AG09309 (cell line): ENCODE results near the gene FAM181A.

Experiments used
- DNase-seq: peaks from one replicate; pipeline ENCODE4 v3.0.0-alpha.2; 2010; ENCODE audit warnings: low read depth
- H3K4me3 ChIP-seq: 2 replicates; pipeline ENCODE4 v1.5.1; 2011; ENCODE audit warnings: mild to moderate bottlenecking, low read depth, low read length, moderate library complexity; ENCODE audit not compliant: control insufficient read depth
- CTCF ChIP-seq: IDR thresholded peaks from 2 replicates; pipeline ENCODE4 v1.5.1; 2011; ENCODE audit warnings: mild to moderate bottlenecking, low read depth, low read length, inconsistent platforms; ENCODE audit not compliant: insufficient read depth, control insufficient read depth; ENCODE audit errors: missing control alignments

The FAM181A gene

DNA sequence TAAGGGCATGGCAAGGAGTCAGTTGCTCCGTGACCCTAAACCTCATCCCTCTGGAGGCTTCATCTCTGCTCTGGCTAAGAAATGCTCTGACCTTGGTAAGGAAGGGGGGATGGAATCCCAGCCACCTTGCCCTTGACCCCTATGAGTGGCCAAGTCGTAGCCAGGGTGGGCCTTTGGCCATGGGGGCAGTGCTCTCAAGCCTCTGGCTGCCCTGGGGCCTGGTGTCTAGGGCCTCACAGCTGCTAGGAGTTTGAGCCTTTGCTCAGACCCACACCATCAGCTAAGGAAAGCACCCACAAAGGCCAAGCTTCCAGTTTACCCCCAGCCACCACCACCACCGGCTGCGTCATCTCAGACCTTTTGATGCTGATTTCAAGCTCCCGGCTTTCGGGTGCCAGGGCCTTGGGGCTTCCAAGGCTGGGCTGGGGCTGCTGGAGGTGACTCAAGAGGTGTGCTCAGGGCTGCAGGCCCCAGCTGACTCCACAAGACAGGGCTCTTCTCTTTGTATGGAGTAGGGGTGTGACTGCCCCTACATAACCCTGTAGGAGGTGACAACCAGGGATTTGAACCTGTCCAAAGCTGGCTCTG lies 45.6 kb downstream of the FAM181A start:
- TF ChIP-seq CTCF = no peak

GRCh38 chr14:93973607-93974006 lies 46.5 kb downstream of the FAM181A start:
- TF ChIP-seq CTCF = no peak
- no peak overlapping the region for H3K4me3 ChIP-seq
- DNase-seq = no peak

More for the DNA sequence above, 45.6 kb downstream of the FAM181A start:
- DNase-seq = no peak
- no peak overlapping the region for H3K4me3 ChIP-seq

- no peak overlapping the region for H3K4me3 ChIP-seq
- no peak for DNase-seq
- no peak for TF ChIP-seq CTCF
Measured at GRCh38 chr14:93974299-93974698, 47.2 kb downstream of the FAM181A start.

- H3K4me3 ChIP-seq = no peak overlapping the region
- no peak for DNase-seq
- no peak for TF ChIP-seq CTCF
Measured at GRCh38 chr14:93974833-93975232, 47.7 kb downstream of the FAM181A start.

GRCh38 chr14:93975791-93976476 lies 48.8 kb downstream of the FAM181A start:
- no peak overlapping the region for H3K4me3 ChIP-seq
- no peak for TF ChIP-seq CTCF
- no peak for DNase-seq

GRCh38 chr14:93976477-93977057 lies 49.4 kb downstream of the FAM181A start, which contains the start of gene ASB2:
TSS of gene ASB2 (minus strand) at chr14:93976570. CDS start at chr14:93964539, 12,031 bp downstream.
- no peak within 1 kb of the TSS for H3K4me3 ChIP-seq
- no peak for DNase-seq
- TF ChIP-seq CTCF = no peak
